GM13977 (cell line): ENCODE results near the gene OR2AG2.
A peak's percentile ranks its signal among the peaks of the same experiment; 100 is the strongest.
"Not testable (repeated sequence)": the region's sequence is repeated elsewhere in the genome, so short reads cannot be mapped to it uniquely, and the experiment has no call there.

ENCODE experiments used
- DNase-seq: peaks from one replicate; pipeline ENCODE4 v3.0.0; 2012; ENCODE audit warnings: low spot score
- CTCF ChIP-seq: IDR thresholded peaks from 2 replicates; pipeline ENCODE4 v1.5.1; 2012; ENCODE audit warnings: mild to moderate bottlenecking, control low read depth; ENCODE audit not compliant: insufficient read depth; ENCODE audit errors: extremely low read depth, missing control alignments
- in situ Hi-C: fragments of 300-500 bp; cut with MboI; formaldehyde crosslinking; loops from one replicate; pipeline ENCODE4 v1.12.0; 2022; ENCODE audit warnings: low sequenced_read_pairs, low pct_unique_long_range_greater_than_20kb, mixed read lengths, inconsistent platforms; ENCODE audit not compliant: unreplicated experiment

Gene OR2AG2

GRCh38 chr11:6771926-6772893 is at the start of gene OR2AG2:
Gene OR2AG2, minus strand, starts transcription at chr11:6771976. Its CDS starts 3,019 bp downstream, at chr11:6768957.
- no peak for TF ChIP-seq CTCF
- peak; percentile 33 for DNase-seq
- in situ Hi-C loops: no loop called here

- in situ Hi-C loops: no loop called here
- TF ChIP-seq CTCF: no peak
- DNase-seq: no peak
Measured at GRCh38 chr11:6818967-6819366, 47.2 kb upstream of the OR2AG2 start.

- TF ChIP-seq CTCF: no peak
- in situ Hi-C loops: no loop called here
- DNase-seq: no peak
Measured at GRCh38 chr11:6817694-6818093, 45.9 kb upstream of the OR2AG2 start.

GRCh38 chr11:6813656-6814055 is 41.9 kb upstream of the OR2AG2 start:
- TF ChIP-seq CTCF: no peak
- DNase-seq: no peak
- in situ Hi-C loops: no loop called here

- peak; percentile 70 for DNase-seq
- TF ChIP-seq CTCF: peak; percentile 89
- in situ Hi-C loops: no loop called here
Measured at GRCh38 chr11:6812390-6813005, 40.7 kb upstream of the OR2AG2 start.

- DNase-seq, in situ Hi-C loops: not testable (repeated sequence)
Measured at GRCh38 chr11:6801075-6801474, 29.3 kb upstream of the OR2AG2 start.

- in situ Hi-C loops: no loop called here
- no peak for TF ChIP-seq CTCF
- DNase-seq: no peak
Measured at GRCh38 chr11:6799402-6799801, 27.6 kb upstream of the OR2AG2 start, which contains the start of gene OR6A2. Gene OR6A2, minus strand, starts transcription at chr11:6799689. Its CDS starts 3,981 bp downstream, at chr11:6795708.
